K562 (cell line): ENCODE measurements around the gene RAB6A. TPM values are rescaled to one million over a fixed set of nuclear protein-coding genes. Genes with fewer than 3 reads are reported as not detected.
A peak's percentile ranks its signal among the peaks of the same experiment; 100 is the strongest.
"Not testable (repeated sequence)": the region's sequence is repeated elsewhere in the genome, so short reads cannot be mapped to it uniquely, and the experiment has no call there.

ENCODE experiments used
- ARID1B ChIP-seq: fragments of 450-650 bp; IDR thresholded peaks from 2 replicates; pipeline ENCODE4 v1.6.1; 2016; ENCODE audit warnings: antibody characterized with exemption, mild to moderate bottlenecking, inconsistent platforms
- SMARCA4 ChIP-seq: fragments of 450-650 bp; IDR thresholded peaks from 2 replicates; pipeline ENCODE4 v1.6.1; 2016
- SMARCE1 ChIP-seq: fragments of 450-650 bp; IDR thresholded peaks from 2 replicates; pipeline ENCODE4 v1.7.1; 2016; ENCODE audit warnings: mild to moderate bottlenecking
- polyA plus RNA-seq, 8 experiments: library from polyadenylated mRNA; depleted of rRNA in 4 of 8; stranded (reverse) in 5 of 8; unstranded in 3 of 8; fragments of >200 nt; fragmentation: Nextera tagmentation in 2 of 8; fragmentation: Illumina TruSeq in 1 of 8; extraction: Ambion mirVana in 2 of 8; extraction: Trizol in 1 of 8; gene quantifications; 2 replicates each; pipeline versions ENCODE4 v1.2.1 to v1.2.3, GENCODE V29; 2011 to 2014; ENCODE audit warnings: inconsistent platforms in 1 of 8, missing spikeins in 1 of 8
- total RNA-seq, 7 experiments: library from RNA; depleted of rRNA in 6 of 7; stranded (reverse); fragments of >200 nt in 6 of 7; fragmentation: Illumina TruSeq in 2 of 7; extraction: Trizol in 2 of 7; gene quantifications; 2 replicates each; pipeline versions ENCODE4 v1.2.1 to v1.2.3, GENCODE V29; 2011 to 2021; ENCODE audit warnings: low replicate concordance in 1 of 7
- TF ChIP-seq, protein P1 (sequence below): IDR thresholded peaks from 3 replicates; pipeline ENCODE4 v1.6.1; 2011; ENCODE audit warnings: borderline replicate concordance, mild to moderate bottlenecking, moderate library complexity; ENCODE audit not compliant: insufficient read length; ENCODE audit errors: extremely low read depth
- TF ChIP-seq, protein P2 (sequence below): fragments of 450-650 bp; IDR thresholded peaks from 2 replicates; pipeline ENCODE4 v1.6.1; 2016; ENCODE audit warnings: mild to moderate bottlenecking, moderate library complexity
- TF ChIP-seq, protein P3 (sequence below): fragments of 450-650 bp; IDR thresholded peaks from 2 replicates; pipeline ENCODE4 v1.6.1; 2017; ENCODE audit warnings: antibody characterized with exemption, mild to moderate bottlenecking
- TF ChIP-seq, protein P4 (sequence below), 2 experiments: fragments of 450-650 bp in 1 of 2; sonication (generic) in 1 of 2; formaldehyde crosslinking in 1 of 2; IDR thresholded peaks in 1 of 2; conservative IDR thresholded peaks in 1 of 2; 2 replicates each; pipeline versions ENCODE4 v1.6.1 to v1.8.1; 2016 to 2023; ENCODE audit warnings: mild to moderate bottlenecking in 2 of 2, moderate library complexity in 2 of 2, inconsistent platforms in 1 of 2, missing genetic modification reagents in 1 of 2

RAB6A gene
- total and polyA plus RNA-seq, 9 of the 15 experiments (the other 6 are each of a cell fraction or from before 2014, with no cell fraction given): 14.0 to 95.3 (median 45.4) TPM

GRCh38 chr11:73770811-73771210, 9.9 kb upstream of the RAB6A start (continued):
- TF ChIP-seq, protein P1, sequence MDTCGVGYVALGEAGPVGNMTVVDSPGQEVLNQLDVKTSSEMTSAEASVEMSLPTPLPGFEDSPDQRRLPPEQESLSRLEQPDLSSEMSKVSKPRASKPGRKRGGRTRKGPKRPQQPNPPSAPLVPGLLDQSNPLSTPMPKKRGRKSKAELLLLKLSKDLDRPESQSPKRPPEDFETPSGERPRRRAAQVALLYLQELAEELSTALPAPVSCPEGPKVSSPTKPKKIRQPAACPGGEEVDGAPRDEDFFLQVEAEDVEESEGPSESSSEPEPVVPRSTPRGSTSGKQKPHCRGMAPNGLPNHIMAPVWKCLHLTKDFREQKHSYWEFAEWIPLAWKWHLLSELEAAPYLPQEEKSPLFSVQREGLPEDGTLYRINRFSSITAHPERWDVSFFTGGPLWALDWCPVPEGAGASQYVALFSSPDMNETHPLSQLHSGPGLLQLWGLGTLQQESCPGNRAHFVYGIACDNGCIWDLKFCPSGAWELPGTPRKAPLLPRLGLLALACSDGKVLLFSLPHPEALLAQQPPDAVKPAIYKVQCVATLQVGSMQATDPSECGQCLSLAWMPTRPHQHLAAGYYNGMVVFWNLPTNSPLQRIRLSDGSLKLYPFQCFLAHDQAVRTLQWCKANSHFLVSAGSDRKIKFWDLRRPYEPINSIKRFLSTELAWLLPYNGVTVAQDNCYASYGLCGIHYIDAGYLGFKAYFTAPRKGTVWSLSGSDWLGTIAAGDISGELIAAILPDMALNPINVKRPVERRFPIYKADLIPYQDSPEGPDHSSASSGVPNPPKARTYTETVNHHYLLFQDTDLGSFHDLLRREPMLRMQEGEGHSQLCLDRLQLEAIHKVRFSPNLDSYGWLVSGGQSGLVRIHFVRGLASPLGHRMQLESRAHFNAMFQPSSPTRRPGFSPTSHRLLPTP: peak; percentile 28
- TF ChIP-seq SMARCE1 (peak; percentile 73; the same call in 1 of the 2 replicates), SMARCA4 (peak; percentile 60; the same call in 1 of the 2 replicates), ARID1B (peak; percentile 47; the same call in 1 of the 2 replicates)
- TF ChIP-seq, protein P2, sequence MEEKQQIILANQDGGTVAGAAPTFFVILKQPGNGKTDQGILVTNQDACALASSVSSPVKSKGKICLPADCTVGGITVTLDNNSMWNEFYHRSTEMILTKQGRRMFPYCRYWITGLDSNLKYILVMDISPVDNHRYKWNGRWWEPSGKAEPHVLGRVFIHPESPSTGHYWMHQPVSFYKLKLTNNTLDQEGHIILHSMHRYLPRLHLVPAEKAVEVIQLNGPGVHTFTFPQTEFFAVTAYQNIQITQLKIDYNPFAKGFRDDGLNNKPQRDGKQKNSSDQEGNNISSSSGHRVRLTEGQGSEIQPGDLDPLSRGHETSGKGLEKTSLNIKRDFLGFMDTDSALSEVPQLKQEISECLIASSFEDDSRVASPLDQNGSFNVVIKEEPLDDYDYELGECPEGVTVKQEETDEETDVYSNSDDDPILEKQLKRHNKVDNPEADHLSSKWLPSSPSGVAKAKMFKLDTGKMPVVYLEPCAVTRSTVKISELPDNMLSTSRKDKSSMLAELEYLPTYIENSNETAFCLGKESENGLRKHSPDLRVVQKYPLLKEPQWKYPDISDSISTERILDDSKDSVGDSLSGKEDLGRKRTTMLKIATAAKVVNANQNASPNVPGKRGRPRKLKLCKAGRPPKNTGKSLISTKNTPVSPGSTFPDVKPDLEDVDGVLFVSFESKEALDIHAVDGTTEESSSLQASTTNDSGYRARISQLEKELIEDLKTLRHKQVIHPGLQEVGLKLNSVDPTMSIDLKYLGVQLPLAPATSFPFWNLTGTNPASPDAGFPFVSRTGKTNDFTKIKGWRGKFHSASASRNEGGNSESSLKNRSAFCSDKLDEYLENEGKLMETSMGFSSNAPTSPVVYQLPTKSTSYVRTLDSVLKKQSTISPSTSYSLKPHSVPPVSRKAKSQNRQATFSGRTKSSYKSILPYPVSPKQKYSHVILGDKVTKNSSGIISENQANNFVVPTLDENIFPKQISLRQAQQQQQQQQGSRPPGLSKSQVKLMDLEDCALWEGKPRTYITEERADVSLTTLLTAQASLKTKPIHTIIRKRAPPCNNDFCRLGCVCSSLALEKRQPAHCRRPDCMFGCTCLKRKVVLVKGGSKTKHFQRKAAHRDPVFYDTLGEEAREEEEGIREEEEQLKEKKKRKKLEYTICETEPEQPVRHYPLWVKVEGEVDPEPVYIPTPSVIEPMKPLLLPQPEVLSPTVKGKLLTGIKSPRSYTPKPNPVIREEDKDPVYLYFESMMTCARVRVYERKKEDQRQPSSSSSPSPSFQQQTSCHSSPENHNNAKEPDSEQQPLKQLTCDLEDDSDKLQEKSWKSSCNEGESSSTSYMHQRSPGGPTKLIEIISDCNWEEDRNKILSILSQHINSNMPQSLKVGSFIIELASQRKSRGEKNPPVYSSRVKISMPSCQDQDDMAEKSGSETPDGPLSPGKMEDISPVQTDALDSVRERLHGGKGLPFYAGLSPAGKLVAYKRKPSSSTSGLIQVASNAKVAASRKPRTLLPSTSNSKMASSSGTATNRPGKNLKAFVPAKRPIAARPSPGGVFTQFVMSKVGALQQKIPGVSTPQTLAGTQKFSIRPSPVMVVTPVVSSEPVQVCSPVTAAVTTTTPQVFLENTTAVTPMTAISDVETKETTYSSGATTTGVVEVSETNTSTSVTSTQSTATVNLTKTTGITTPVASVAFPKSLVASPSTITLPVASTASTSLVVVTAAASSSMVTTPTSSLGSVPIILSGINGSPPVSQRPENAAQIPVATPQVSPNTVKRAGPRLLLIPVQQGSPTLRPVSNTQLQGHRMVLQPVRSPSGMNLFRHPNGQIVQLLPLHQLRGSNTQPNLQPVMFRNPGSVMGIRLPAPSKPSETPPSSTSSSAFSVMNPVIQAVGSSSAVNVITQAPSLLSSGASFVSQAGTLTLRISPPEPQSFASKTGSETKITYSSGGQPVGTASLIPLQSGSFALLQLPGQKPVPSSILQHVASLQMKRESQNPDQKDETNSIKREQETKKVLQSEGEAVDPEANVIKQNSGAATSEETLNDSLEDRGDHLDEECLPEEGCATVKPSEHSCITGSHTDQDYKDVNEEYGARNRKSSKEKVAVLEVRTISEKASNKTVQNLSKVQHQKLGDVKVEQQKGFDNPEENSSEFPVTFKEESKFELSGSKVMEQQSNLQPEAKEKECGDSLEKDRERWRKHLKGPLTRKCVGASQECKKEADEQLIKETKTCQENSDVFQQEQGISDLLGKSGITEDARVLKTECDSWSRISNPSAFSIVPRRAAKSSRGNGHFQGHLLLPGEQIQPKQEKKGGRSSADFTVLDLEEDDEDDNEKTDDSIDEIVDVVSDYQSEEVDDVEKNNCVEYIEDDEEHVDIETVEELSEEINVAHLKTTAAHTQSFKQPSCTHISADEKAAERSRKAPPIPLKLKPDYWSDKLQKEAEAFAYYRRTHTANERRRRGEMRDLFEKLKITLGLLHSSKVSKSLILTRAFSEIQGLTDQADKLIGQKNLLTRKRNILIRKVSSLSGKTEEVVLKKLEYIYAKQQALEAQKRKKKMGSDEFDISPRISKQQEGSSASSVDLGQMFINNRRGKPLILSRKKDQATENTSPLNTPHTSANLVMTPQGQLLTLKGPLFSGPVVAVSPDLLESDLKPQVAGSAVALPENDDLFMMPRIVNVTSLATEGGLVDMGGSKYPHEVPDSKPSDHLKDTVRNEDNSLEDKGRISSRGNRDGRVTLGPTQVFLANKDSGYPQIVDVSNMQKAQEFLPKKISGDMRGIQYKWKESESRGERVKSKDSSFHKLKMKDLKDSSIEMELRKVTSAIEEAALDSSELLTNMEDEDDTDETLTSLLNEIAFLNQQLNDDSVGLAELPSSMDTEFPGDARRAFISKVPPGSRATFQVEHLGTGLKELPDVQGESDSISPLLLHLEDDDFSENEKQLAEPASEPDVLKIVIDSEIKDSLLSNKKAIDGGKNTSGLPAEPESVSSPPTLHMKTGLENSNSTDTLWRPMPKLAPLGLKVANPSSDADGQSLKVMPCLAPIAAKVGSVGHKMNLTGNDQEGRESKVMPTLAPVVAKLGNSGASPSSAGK: 0 out of 2 replicates have a peak, but pooled peaks have one; percentile 15
- TF ChIP-seq, protein P3, sequence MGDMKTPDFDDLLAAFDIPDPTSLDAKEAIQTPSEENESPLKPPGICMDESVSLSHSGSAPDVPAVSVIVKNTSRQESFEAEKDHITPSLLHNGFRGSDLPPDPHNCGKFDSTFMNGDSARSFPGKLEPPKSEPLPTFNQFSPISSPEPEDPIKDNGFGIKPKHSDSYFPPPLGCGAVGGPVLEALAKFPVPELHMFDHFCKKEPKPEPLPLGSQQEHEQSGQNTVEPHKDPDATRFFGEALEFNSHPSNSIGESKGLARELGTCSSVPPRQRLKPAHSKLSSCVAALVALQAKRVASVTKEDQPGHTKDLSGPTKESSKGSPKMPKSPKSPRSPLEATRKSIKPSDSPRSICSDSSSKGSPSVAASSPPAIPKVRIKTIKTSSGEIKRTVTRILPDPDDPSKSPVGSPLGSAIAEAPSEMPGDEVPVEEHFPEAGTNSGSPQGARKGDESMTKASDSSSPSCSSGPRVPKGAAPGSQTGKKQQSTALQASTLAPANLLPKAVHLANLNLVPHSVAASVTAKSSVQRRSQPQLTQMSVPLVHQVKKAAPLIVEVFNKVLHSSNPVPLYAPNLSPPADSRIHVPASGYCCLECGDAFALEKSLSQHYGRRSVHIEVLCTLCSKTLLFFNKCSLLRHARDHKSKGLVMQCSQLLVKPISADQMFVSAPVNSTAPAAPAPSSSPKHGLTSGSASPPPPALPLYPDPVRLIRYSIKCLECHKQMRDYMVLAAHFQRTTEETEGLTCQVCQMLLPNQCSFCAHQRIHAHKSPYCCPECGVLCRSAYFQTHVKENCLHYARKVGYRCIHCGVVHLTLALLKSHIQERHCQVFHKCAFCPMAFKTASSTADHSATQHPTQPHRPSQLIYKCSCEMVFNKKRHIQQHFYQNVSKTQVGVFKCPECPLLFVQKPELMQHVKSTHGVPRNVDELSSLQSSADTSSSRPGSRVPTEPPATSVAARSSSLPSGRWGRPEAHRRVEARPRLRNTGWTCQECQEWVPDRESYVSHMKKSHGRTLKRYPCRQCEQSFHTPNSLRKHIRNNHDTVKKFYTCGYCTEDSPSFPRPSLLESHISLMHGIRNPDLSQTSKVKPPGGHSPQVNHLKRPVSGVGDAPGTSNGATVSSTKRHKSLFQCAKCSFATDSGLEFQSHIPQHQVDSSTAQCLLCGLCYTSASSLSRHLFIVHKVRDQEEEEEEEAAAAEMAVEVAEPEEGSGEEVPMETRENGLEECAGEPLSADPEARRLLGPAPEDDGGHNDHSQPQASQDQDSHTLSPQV: 0 out of 2 replicates have a peak, but pooled peaks have one; percentile 33
- TF ChIP-seq, protein P4, sequence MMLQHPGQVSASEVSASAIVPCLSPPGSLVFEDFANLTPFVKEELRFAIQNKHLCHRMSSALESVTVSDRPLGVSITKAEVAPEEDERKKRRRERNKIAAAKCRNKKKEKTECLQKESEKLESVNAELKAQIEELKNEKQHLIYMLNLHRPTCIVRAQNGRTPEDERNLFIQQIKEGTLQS (IDR thresholded peaks at IDR 0.05): peak; percentile 94
- TF ChIP-seq, protein P4 (CRISPR knock-in tag; conservative IDR thresholded peaks at IDR 0.05): not testable (repeated sequence)
